Calu3 (cell line): Measurements from ENCODE around the gene NBAS. TPM values are rescaled to one million over a fixed set of nuclear protein-coding genes. Genes with fewer than 3 reads are reported as not detected.

Experiments used
- BruUV-seq: library from RNA; stranded (reverse); fragments of 400-500 nt; replicated peaks from 2 replicates; lab custom pipeline; 2021; lab: Mats Ljungman, UMichigan
- CTCF ChIA-PET: fragments of 300-600 bp; sonication (Branson Sonifier 250); formaldehyde crosslinking; loops from one replicate; lab custom pipeline; 2022; ENCODE audit warnings: antibody characterized with exemption; lab: Charles Lee
- DNase-seq: peaks from one replicate; pipeline ENCODE4 v3.0.0; 2022
- H3K27ac Mint-ChIP-seq: one replicate; pipeline ENCODE4 v1.8.0; 2022; ENCODE audit warnings: mixed read lengths; ENCODE audit not compliant: unreplicated experiment
- H3K27me3 Mint-ChIP-seq: one replicate; pipeline ENCODE4 v1.8.0; 2022; ENCODE audit warnings: mixed read lengths; ENCODE audit not compliant: unreplicated experiment
- H3K36me3 Mint-ChIP-seq: one replicate; pipeline ENCODE4 v1.8.0; 2022; ENCODE audit warnings: mild to moderate bottlenecking, moderate library complexity, mixed read lengths; ENCODE audit not compliant: insufficient read depth, unreplicated experiment
- H3K4me1 Mint-ChIP-seq: one replicate; pipeline ENCODE4 v1.8.0; 2022; ENCODE audit warnings: mild to moderate bottlenecking, low read depth, mixed read lengths; ENCODE audit not compliant: unreplicated experiment
- H3K4me3 Mint-ChIP-seq: one replicate; pipeline ENCODE4 v1.8.0; 2022; ENCODE audit warnings: mild to moderate bottlenecking, low read depth, moderate library complexity, mixed read lengths; ENCODE audit not compliant: unreplicated experiment
- H3K9me3 Mint-ChIP-seq: one replicate; pipeline ENCODE4 v1.8.0; 2022; ENCODE audit warnings: low read depth, mixed read lengths; ENCODE audit not compliant: unreplicated experiment
- CTCF ChIP-seq: fragments of 200-600 bp; IDR thresholded peaks from one replicate; pipeline ENCODE4 v1.8.0; 2022; ENCODE audit warnings: antibody characterized with exemption; ENCODE audit not compliant: unreplicated experiment
- intact Hi-C: fragments of 100-400 bp; cut with micrococcal nuclease; formaldehyde crosslinking; loops from one replicate; pipeline ENCODE4 v1.10.0; 2022; ENCODE audit not compliant: unreplicated experiment
- total RNA-seq: library from RNA; stranded (reverse); gene quantifications from 2 replicates; pipeline ENCODE4 v1.2.3, GENCODE V29; 2022

NBAS gene
- total RNA-seq, 1 experiment from 2014 or later: 30.4 TPM

- BruUV-seq: no TSS peak
- Mint-ChIP-seq H3K27ac (no peak overlapping the region), H3K27me3 (peaks cover 26% of the 10 kb centered on the region), H3K9me3 (peaks cover 12% of the 10 kb centered on the region), H3K4me3 (no peak overlapping the region), H3K36me3 (no peaks in the 10 kb centered on the region), H3K4me1 (no peaks in the 10 kb centered on the region)
- no peak for DNase-seq
- TF ChIP-seq CTCF: no peak
- intact Hi-C loops: no loop called here
- CTCF ChIA-PET: no interaction called here
These were observed 433.8 kb downstream of the NBAS start for GRCh38 chr2:15127301-15127700.

- intact Hi-C loops: no loop called here
- Mint-ChIP-seq H3K4me1 (no peaks in the 10 kb centered on the region), H3K9me3 (peaks cover 11% of the 10 kb centered on the region), H3K27ac (no peak overlapping the region), H3K27me3 (peaks cover 26% of the 10 kb centered on the region), H3K4me3 (no peak overlapping the region), H3K36me3 (no peaks in the 10 kb centered on the region)
- no peak for TF ChIP-seq CTCF
- no TSS peak for BruUV-seq
- DNase-seq: no peak
- CTCF ChIA-PET: no interaction called here
These were observed 434.8 kb downstream of the NBAS start for GRCh38 chr2:15126373-15126772.

- no TSS peak for BruUV-seq
- TF ChIP-seq CTCF: no peak
- CTCF ChIA-PET: no interaction called here
- DNase-seq: no peak
- intact Hi-C loops: no loop called here
- peaks cover 11% of the 10 kb centered on the region for H3K9me3 Mint-ChIP-seq
- H3K36me3 Mint-ChIP-seq: no peaks in the 10 kb centered on the region
- no peak overlapping the region for H3K4me3 Mint-ChIP-seq
- no peak overlapping the region for H3K27ac Mint-ChIP-seq
- no peaks in the 10 kb centered on the region for H3K4me1 Mint-ChIP-seq
- H3K27me3 Mint-ChIP-seq: peaks cover 4% of the 10 kb centered on the region
These were observed 438.2 kb downstream of the NBAS start for GRCh38 chr2:15122915-15123314.

GRCh38 chr2:15120631-15121030 is 440.5 kb downstream of the NBAS start:
- Mint-ChIP-seq H3K4me3 (no peak overlapping the region), H3K9me3 (peaks cover 11% of the 10 kb centered on the region), H3K27me3 (no peaks in the 10 kb centered on the region), H3K4me1 (no peaks in the 10 kb centered on the region), H3K36me3 (no peaks in the 10 kb centered on the region), H3K27ac (no peak overlapping the region)
- DNase-seq: no peak
- CTCF ChIA-PET: no interaction called here
- intact Hi-C loops: no loop called here
- no peak for TF ChIP-seq CTCF
- no TSS peak for BruUV-seq
